Panc1 (cell line): Measurements from ENCODE around the gene SRCAP. TPM values are rescaled to one million over a fixed set of nuclear protein-coding genes. Genes with fewer than 3 reads are reported as not detected.

Experiments used
- ATAC-seq: fragments of 200-7000 bp; cut with Tn5 transposase; 2 replicates; pipeline ENCODE4 v1.9.1; 2020; ENCODE audit warnings: mild to moderate bottlenecking, moderate library complexity
- BruUV-seq: library from RNA; stranded (reverse); fragments of 400-500 nt; replicated peaks from 2 replicates; lab custom pipeline; 2021; lab: Mats Ljungman, UMichigan
- CTCF ChIA-PET: fragments of 300-600 bp; sonication (Branson Sonifier 250); formaldehyde crosslinking; loops from one replicate; lab custom pipeline; 2022; ENCODE audit warnings: antibody characterized with exemption; lab: Charles Lee
- POLR2A ChIA-PET: fragments of 300-600 bp; sonication (Branson Sonifier 250); formaldehyde crosslinking; loops from one replicate; lab custom pipeline; 2022; ENCODE audit warnings: antibody characterized with exemption; lab: Charles Lee
- DNase-seq: peaks from one replicate; pipeline ENCODE4 v3.0.0-alpha.2; 2010; ENCODE audit warnings: low read depth, low spot score
- H3K27ac ChIP-seq: 2 replicates; pipeline ENCODE4 v1.5.1; 2011; ENCODE audit warnings: mild to moderate bottlenecking, low read length, inconsistent platforms
- H3K27me3 ChIP-seq: fragments of 200-500 bp; sonication (Bioruptor generic); 2 replicates; pipeline ENCODE4 v1.6.0; 2014; ENCODE audit warnings: low read length, inconsistent platforms; ENCODE audit not compliant: control insufficient read depth, insufficient read depth
- H3K36me3 ChIP-seq: fragments of 200-500 bp; sonication (Bioruptor generic); 2 replicates; pipeline ENCODE4 v1.5.1; 2014; ENCODE audit warnings: inconsistent platforms, mild to moderate bottlenecking, low read length, moderate library complexity; ENCODE audit not compliant: control insufficient read depth, insufficient read depth
- H3K4me1 ChIP-seq: 2 replicates; pipeline ENCODE4 v1.5.1; 2011; ENCODE audit warnings: inconsistent platforms, mild to moderate bottlenecking, low read length, moderate library complexity; ENCODE audit not compliant: control insufficient read depth, insufficient read depth
- H3K4me3 ChIP-seq, 2 experiments: 2 replicates each; pipeline ENCODE4 v1.5.1; 2011 to 2012; ENCODE audit warnings: low read depth in 2 of 2, low read length in 2 of 2, mild to moderate bottlenecking in 2 of 2, inconsistent platforms in 1 of 2, moderate library complexity in 1 of 2
- H3K9me3 ChIP-seq: fragments of 200-500 bp; sonication (Bioruptor generic); 2 replicates; pipeline ENCODE4 v1.5.1; 2014; ENCODE audit warnings: low read depth, mild to moderate bottlenecking, inconsistent platforms, low read length, moderate library complexity; ENCODE audit not compliant: control insufficient read depth, insufficient read depth
- CTCF ChIP-seq: fragments of 450-650 bp; IDR thresholded peaks from 2 replicates; pipeline ENCODE4 v1.5.1; 2017; ENCODE audit warnings: mild to moderate bottlenecking
- POLR2AphosphoS5 ChIP-seq: IDR thresholded peaks from 2 replicates; pipeline ENCODE4 v1.6.1; 2012; ENCODE audit warnings: mild to moderate bottlenecking, low read depth, low read length, moderate library complexity
- REST ChIP-seq, 2 experiments: IDR thresholded peaks; 2 replicates each; pipeline ENCODE4 v1.6.1; 2011 to 2012; ENCODE audit warnings: low read depth in 2 of 2, control low read depth in 1 of 2, low read length in 1 of 2, mild to moderate bottlenecking in 1 of 2, moderate library complexity in 1 of 2; ENCODE audit not compliant: insufficient read depth in 1 of 2
- SIN3A ChIP-seq: IDR thresholded peaks from 2 replicates; pipeline ENCODE4 v1.6.1; 2012; ENCODE audit warnings: low read depth, mild to moderate bottlenecking, low read length, moderate library complexity, borderline replicate concordance; ENCODE audit not compliant: insufficient read depth
- TCF7L2 ChIP-seq: IDR thresholded peaks from 2 replicates; pipeline ENCODE4 v1.6.1; 2011; ENCODE audit warnings: mild to moderate bottlenecking, low read depth, low read length, inconsistent platforms
- in situ Hi-C: cut with HindIII; loops from 2 replicates; pipeline ENCODE4 v1.10.0; 2016; ENCODE audit warnings: low sequenced_read_pairs, low pct_unique_long_range_greater_than_20kb
- intact Hi-C: fragments of 100-400 bp; cut with micrococcal nuclease; formaldehyde crosslinking; loops from one replicate; pipeline ENCODE4 v1.10.0; 2022; ENCODE audit not compliant: unreplicated experiment
- total RNA-seq: library from RNA; stranded (reverse); gene quantifications from one replicate; pipeline ENCODE4 v1.2.1, GENCODE V29; 2021; ENCODE audit not compliant: unreplicated experiment

The SRCAP gene
- total RNA-seq, 1 experiment from 2014 or later: 73.6 TPM

GRCh38 chr16:30706046-30706445 lies 7.1 kb downstream of the SRCAP start:
- in situ Hi-C loops: no loop called here
- H3K27ac ChIP-seq: no peak overlapping the region
- POLR2A ChIA-PET: no interaction called here
- ATAC-seq (no peak), DNase-seq (no peak)
- intact Hi-C loops: no loop called here
- no peaks in the 10 kb centered on the region for H3K27me3 ChIP-seq
- H3K4me3 ChIP-seq: no peak overlapping the region
- peaks cover 30% of the 10 kb centered on the region for H3K36me3 ChIP-seq
- H3K9me3 ChIP-seq: no peaks in the 10 kb centered on the region
- TF ChIP-seq REST (IDR thresholded peaks at IDR 0.05; ENCODE audit: insufficient read depth in 1 of 2, low read depth in 2 of 2, low read length in 1 of 2): no peak
- no peak for TF ChIP-seq POLR2AphosphoS5
- no peak for TF ChIP-seq SIN3A
- no peak for TF ChIP-seq CTCF
- no peak for TF ChIP-seq TCF7L2
- no peaks in the 10 kb centered on the region; the same call in 1 of the 2 replicates for H3K4me1 ChIP-seq
- BruUV-seq: no TSS peak
- CTCF ChIA-PET: no interaction called here

- no peak for DNase-seq
- peaks cover 36% of the 10 kb centered on the region for H3K36me3 ChIP-seq
- no peak overlapping the region for H3K4me3 ChIP-seq
- intact Hi-C loops (no loop called here), in situ Hi-C loops (no loop called here)
- ChIA-PET POLR2A (no interaction called here), CTCF (no interaction called here)
- no peak overlapping the region for H3K27ac ChIP-seq
- H3K27me3 ChIP-seq: no peaks in the 10 kb centered on the region
- TF ChIP-seq TCF7L2: no peak
- no TSS peak for BruUV-seq
- no peak for ATAC-seq
- no peaks in the 10 kb centered on the region for H3K4me1 ChIP-seq
- H3K9me3 ChIP-seq: no peaks in the 10 kb centered on the region
These were observed 12.0 kb downstream of the SRCAP start for GRCh38 chr16:30710971-30711370.

GRCh38 chr16:30711712-30712111 lies 12.7 kb downstream of the SRCAP start:
- ATAC-seq: no peak
- POLR2A ChIA-PET: no interaction called here
- no peak for DNase-seq
- BruUV-seq: TSS peak; percentile 61
- H3K36me3 ChIP-seq: peaks cover 40% of the 10 kb centered on the region
- TF ChIP-seq POLR2AphosphoS5 (no peak), CTCF (no peak), TCF7L2 (no peak), REST (IDR thresholded peaks at IDR 0.05; ENCODE audit: insufficient read depth in 1 of 2, low read depth in 2 of 2, low read length in 1 of 2) (no peak), SIN3A (no peak)
- H3K4me1 ChIP-seq: no peaks in the 10 kb centered on the region
- no peaks in the 10 kb centered on the region for H3K27me3 ChIP-seq
- in situ Hi-C loops (no loop called here), intact Hi-C loops (no loop called here)
- no peaks in the 10 kb centered on the region for H3K9me3 ChIP-seq
- CTCF ChIA-PET: no interaction called here
- H3K27ac ChIP-seq: no peak overlapping the region
- H3K4me3 ChIP-seq: no peak overlapping the region
